A673 (cell line): ENCODE data around the gene BTLA.

Experiments
- EZH2 ChIP-seq: fragments of 200-600 bp; sonication (generic); IDR thresholded peaks from 2 replicates; pipeline ENCODE4 v1.6.1; 2017; ENCODE audit warnings: borderline replicate concordance, low read depth, mild to moderate bottlenecking, mixed read lengths, antibody characterized with exemption, low read length; ENCODE audit not compliant: poor library complexity, severe bottlenecking
- TF ChIP-seq, protein P1 (sequence below): fragments of 300-800, 200-600 bp; sonication (generic); conservative IDR thresholded peaks from 2 replicates; pipeline ENCODE4 v1.5.1; 2017; ENCODE audit warnings: low read depth, mild to moderate bottlenecking, antibody characterized with exemption, low read length, moderate library complexity, mixed read lengths

DNA sequence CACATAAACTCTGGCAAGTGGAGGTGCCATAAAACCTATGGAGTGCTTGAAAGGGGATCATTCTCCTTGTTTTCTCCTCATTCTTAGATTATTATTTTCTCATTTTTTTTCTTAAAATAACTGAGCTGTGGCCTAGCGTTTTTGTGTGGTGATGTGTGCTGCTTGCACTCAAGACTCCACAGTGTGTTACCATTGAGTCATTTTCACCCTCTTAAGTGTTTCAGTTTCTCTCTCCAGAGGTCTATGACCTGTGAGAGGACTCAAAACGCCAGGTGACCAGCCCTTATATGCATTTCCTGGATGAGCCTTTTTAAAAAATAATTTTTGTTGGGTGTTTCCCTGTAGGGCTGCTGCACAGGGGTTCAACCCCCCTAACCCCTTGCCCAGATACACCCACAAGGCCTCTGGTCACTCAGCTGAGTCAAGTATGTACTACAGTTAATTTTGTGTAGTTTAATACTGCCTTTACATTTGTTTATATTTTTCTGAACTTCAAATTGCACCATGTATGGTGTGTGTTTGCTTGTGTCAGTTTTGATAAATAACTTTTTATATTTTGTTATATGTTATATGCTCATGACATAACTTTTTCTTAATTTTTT, 15.4 kb upstream of the BTLA start:
- no peak for TF ChIP-seq EZH2
- TF ChIP-seq, protein P1, sequence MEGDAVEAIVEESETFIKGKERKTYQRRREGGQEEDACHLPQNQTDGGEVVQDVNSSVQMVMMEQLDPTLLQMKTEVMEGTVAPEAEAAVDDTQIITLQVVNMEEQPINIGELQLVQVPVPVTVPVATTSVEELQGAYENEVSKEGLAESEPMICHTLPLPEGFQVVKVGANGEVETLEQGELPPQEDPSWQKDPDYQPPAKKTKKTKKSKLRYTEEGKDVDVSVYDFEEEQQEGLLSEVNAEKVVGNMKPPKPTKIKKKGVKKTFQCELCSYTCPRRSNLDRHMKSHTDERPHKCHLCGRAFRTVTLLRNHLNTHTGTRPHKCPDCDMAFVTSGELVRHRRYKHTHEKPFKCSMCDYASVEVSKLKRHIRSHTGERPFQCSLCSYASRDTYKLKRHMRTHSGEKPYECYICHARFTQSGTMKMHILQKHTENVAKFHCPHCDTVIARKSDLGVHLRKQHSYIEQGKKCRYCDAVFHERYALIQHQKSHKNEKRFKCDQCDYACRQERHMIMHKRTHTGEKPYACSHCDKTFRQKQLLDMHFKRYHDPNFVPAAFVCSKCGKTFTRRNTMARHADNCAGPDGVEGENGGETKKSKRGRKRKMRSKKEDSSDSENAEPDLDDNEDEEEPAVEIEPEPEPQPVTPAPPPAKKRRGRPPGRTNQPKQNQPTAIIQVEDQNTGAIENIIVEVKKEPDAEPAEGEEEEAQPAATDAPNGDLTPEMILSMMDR: no peak
